Gastrocnemius medialis (tissue), 4 donors: ENCODE results near the gene PIWIL4. TPM values are rescaled to one million over a fixed set of nuclear protein-coding genes. Genes with fewer than 3 reads are reported as not detected.
"Not testable (repeated sequence)": the region's sequence is repeated elsewhere in the genome, so short reads cannot be mapped to it uniquely, and the experiment has no call there.

ENCODE experiments used
- ATAC-seq, 2 donors: fragments of 150-250 bp; one replicate each; pipeline ENCODE4 v1.9.1; 2016
- DNase-seq, 2 donors: peaks; one replicate each; pipeline ENCODE4 v3.0.0-alpha.2; 2019
- H3K27ac ChIP-seq, 4 donors: fragments of 200-600 bp; sonication (generic); 1 replicate in 1 of 4; 2 replicates in 3 of 4; pipeline ENCODE4 v1.5.1; 2016 to 2018; ENCODE audit warnings: mild to moderate bottlenecking in 2 of 4, moderate library complexity in 1 of 4
- H3K27me3 ChIP-seq, 3 donors: fragments of 200-600 bp; sonication (generic) in 2 of 3; 1 replicate in 1 of 3; 2 replicates in 2 of 3; pipeline versions ENCODE4 v1.5.1 to v1.6.0; 2016 to 2019; ENCODE audit warnings: mild to moderate bottlenecking in 1 of 3, moderate library complexity in 1 of 3
- H3K36me3 ChIP-seq, 2 donors: fragments of 200-600 bp; sonication (generic) in 1 of 2; one replicate each; pipeline ENCODE4 v1.5.1; 2017 to 2018
- H3K4me1 ChIP-seq, 2 donors: fragments of 200-600 bp; sonication (generic) in 1 of 2; one replicate each; pipeline ENCODE4 v1.5.1; 2016 to 2017; ENCODE audit warnings: mild to moderate bottlenecking in 2 of 2
- H3K4me3 ChIP-seq, 4 donors: fragments of 200-600 bp; sonication (generic) in 3 of 4; 1 replicate in 1 of 4; 2 replicates in 3 of 4; pipeline ENCODE4 v1.5.1; 2016 to 2019; ENCODE audit warnings: mild to moderate bottlenecking in 2 of 4
- H3K9me3 ChIP-seq, 3 donors: fragments of 200-600 bp; sonication (generic) in 2 of 3; 1 replicate in 1 of 3; 2 replicates in 2 of 3; pipeline ENCODE4 v1.5.1; 2016 to 2019
- POLR2A ChIP-seq, 2 donors: fragments of 450-650 bp; IDR thresholded peaks; one replicate each; pipeline ENCODE4 v1.6.1; 2017; ENCODE audit warnings: antibody characterized with exemption in 2 of 2, mild to moderate bottlenecking in 2 of 2, moderate library complexity in 2 of 2
- in situ Hi-C, 4 donors: fragments of 200-750 bp; cut with MboI; loops; one replicate each; pipeline versions ENCODE4 v1.15.0 to v1.8.0; 2017; ENCODE audit warnings: low sequenced_read_pairs in 4 of 4
- intact Hi-C: fragments of 100-400 bp; cut with DNase I; formaldehyde crosslinking; loops from one replicate; pipeline ENCODE4 v1.15.1; 2023; ENCODE audit warnings: low total_unique reads
- total RNA-seq, 4 donors: library from RNA; depleted of rRNA; stranded (reverse); fragments of >200 nt; gene quantifications; one replicate each; pipeline versions ENCODE4 v1.1.0 to v1.2.3, GENCODE V29; 2016
- TF ChIP-seq, protein P1 (sequence below), 5 experiments: fragments of 450-650 bp in 3 of 5; fragments of 200-600 bp in 2 of 5; sonication (generic) in 2 of 5; IDR thresholded peaks in 4 of 5; conservative IDR thresholded peaks in 1 of 5; 1 replicate in 4 of 5; 2 replicates in 1 of 5; pipeline ENCODE4 v1.5.1; 2016 to 2019; ENCODE audit warnings: antibody characterized with exemption in 5 of 5, mild to moderate bottlenecking in 3 of 5, moderate library complexity in 3 of 5

PIWIL4 gene
- total RNA-seq, 4 donors from 2014 or later, result 0.70 to 2.1 (median 1.3) TPM

DNA sequence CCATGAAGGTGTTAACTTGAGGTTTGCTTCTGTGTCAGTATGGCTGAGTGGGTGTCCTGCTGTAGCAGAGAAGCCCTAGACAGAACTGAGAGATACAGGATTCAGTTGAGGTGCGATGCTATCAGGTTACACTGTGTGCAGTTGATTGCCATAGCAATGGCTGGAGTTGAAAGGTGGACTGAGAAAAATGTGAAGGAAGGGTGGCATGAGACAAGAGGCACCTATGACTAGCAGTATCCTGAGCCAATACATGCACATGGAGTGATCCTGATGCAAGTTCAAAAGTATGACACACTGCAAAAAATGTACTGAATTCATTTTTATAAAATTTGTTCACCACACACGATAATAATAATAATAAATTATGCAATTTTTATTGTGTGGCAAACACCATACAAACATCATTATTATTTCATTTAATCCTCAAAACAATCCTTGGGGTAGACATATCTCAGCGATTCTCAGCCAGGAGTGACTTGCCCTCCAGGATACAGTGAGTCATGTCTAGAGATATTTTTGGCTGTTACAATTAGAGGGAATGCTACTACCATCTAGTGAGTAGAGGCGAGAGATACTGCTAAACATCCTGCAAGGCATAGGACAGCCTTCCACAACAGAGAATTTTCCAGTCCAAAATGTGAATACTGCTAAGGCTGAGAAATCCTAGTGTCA is 3.9 kb upstream of the PIWIL4 start:
- H3K27me3 ChIP-seq, result no peaks in the 10 kb centered on the region
- peak; percentile 88 for ATAC-seq
- no peaks in the 10 kb centered on the region for H3K9me3 ChIP-seq
- H3K4me1 ChIP-seq, result no peaks in the 10 kb centered on the region
- H3K36me3 ChIP-seq, result no peaks in the 10 kb centered on the region
- in situ Hi-C loops (no loop called here), intact Hi-C loops (loop anchor here (2.0 kb wide), 1 partner anchor 45 kb away; no protein-coding TSS in a partner anchor)
- TF ChIP-seq POLR2A (IDR thresholded peaks at IDR 0.05), result no peak
- TF ChIP-seq, protein P1, sequence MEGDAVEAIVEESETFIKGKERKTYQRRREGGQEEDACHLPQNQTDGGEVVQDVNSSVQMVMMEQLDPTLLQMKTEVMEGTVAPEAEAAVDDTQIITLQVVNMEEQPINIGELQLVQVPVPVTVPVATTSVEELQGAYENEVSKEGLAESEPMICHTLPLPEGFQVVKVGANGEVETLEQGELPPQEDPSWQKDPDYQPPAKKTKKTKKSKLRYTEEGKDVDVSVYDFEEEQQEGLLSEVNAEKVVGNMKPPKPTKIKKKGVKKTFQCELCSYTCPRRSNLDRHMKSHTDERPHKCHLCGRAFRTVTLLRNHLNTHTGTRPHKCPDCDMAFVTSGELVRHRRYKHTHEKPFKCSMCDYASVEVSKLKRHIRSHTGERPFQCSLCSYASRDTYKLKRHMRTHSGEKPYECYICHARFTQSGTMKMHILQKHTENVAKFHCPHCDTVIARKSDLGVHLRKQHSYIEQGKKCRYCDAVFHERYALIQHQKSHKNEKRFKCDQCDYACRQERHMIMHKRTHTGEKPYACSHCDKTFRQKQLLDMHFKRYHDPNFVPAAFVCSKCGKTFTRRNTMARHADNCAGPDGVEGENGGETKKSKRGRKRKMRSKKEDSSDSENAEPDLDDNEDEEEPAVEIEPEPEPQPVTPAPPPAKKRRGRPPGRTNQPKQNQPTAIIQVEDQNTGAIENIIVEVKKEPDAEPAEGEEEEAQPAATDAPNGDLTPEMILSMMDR (IDR thresholded peaks at IDR 0.05 in 4 of 5, conservative IDR thresholded peaks at IDR 0.05 in 1 of 5), result no peak
- H3K27ac ChIP-seq, result no peak overlapping the region
- no peak overlapping the region for H3K4me3 ChIP-seq
- DNase-seq, result no peak

DNA sequence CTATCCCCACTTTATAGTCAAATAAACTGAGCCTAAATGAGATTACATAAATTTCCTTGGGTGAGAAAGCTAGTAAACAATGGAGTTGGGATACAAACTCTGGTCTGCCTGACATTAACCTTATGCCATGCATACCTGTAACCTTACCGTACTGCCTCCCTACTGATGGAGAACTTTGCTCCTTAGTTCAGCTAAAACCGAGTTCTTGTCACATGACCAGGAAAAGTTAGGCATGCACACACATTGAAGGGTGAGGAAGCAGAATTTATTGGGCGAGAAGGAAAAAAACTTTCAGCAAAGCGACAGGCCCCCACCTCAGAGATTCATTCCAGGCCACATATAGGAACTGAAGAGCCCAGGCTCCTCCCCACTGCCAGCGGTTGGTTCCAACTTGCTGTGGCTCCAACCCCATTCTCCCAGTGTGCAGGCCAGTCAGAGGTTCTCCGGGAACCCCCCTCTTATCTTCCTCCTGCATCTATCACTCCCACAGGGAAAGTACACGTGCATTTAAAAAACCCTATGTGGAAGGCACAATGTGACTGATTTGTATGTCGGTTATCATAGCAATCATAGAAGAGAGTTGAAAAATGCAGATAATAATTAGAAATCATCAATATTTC is 3.2 kb upstream of the PIWIL4 start:
- Histone ChIP-seq H3K36me3 (no peaks in the 10 kb centered on the region), H3K9me3 (no peaks in the 10 kb centered on the region), H3K4me3 (no peak overlapping the region), H3K27ac (no peak overlapping the region), H3K27me3 (no peaks in the 10 kb centered on the region), H3K4me1 (no peaks in the 10 kb centered on the region)
- TF ChIP-seq POLR2A (IDR thresholded peaks at IDR 0.05), result no peak
- TF ChIP-seq, protein P1 (IDR thresholded peaks at IDR 0.05 in 4 of 5, conservative IDR thresholded peaks at IDR 0.05 in 1 of 5), result no peak
- ATAC-seq (no peak), DNase-seq (no peak)
- in situ Hi-C loops, result no loop called here
- intact Hi-C loops, result loop anchor here (2.0 kb wide), 1 partner anchor 45 kb away; no protein-coding TSS in a partner anchor

DNA sequence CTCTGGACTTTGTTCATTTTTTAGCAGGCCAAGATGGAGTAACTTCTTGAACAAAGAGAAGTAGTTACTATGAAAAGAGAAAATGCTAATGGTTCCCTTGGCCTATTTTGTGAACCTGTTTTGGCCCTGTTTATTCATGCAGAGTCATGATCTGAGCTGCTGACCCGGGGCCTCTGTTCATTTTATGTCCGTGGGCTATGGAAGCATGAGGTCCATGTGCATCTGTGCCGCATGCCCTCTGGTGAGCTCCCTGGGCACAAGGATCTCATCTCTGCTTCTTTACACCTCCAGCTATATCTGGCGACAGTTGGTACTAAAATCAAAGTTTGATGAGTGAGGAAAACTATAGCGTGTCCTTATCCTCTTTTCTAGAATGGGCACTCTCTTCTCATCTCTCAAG is 1.0 kb downstream of the PIWIL4 start:
- Histone ChIP-seq H3K36me3 (no peaks in the 10 kb centered on the region), H3K4me3 (no peak overlapping the region), H3K27ac (no peak overlapping the region), H3K4me1 (no peaks in the 10 kb centered on the region), H3K9me3 (no peaks in the 10 kb centered on the region), H3K27me3 (no peaks in the 10 kb centered on the region)
- DNase-seq (no peak), ATAC-seq (no peak)
- in situ Hi-C loops, result no loop called here
- intact Hi-C loops, result no loop called here
- TF ChIP-seq, protein P1 (IDR thresholded peaks at IDR 0.05 in 4 of 5, conservative IDR thresholded peaks at IDR 0.05 in 1 of 5), result no peak
- no peak for TF ChIP-seq POLR2A (IDR thresholded peaks at IDR 0.05)

DNA sequence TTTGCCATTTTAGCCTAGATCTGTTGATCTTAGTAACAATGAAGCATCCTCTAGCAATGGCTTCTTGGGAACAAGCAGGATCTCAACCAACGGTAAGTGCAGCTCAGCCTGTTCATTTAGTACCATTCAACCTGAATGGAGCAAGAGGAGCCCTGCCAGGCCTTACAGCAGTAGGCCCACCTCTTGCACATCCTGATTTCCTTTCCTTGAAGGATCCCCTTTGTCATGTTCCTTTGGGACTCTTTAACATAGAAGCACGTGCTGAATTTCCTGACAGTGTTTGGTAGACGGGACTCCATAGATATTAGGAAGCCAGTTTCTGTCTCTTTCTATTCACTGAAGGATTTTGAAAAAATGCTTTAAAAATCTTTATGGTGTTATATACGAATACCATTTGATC is 1.5 kb downstream of the PIWIL4 start:
- ATAC-seq (no peak), DNase-seq (no peak)
- in situ Hi-C loops (no loop called here), intact Hi-C loops (no loop called here)
- no peaks in the 10 kb centered on the region for H3K27me3 ChIP-seq
- no peaks in the 10 kb centered on the region for H3K36me3 ChIP-seq
- H3K9me3 ChIP-seq, result no peaks in the 10 kb centered on the region
- no peak overlapping the region for H3K4me3 ChIP-seq
- TF ChIP-seq, protein P1 (IDR thresholded peaks at IDR 0.05 in 4 of 5, conservative IDR thresholded peaks at IDR 0.05 in 1 of 5), result no peak
- no peak for TF ChIP-seq POLR2A (IDR thresholded peaks at IDR 0.05)
- H3K27ac ChIP-seq, result no peak overlapping the region
- no peaks in the 10 kb centered on the region for H3K4me1 ChIP-seq

DNA sequence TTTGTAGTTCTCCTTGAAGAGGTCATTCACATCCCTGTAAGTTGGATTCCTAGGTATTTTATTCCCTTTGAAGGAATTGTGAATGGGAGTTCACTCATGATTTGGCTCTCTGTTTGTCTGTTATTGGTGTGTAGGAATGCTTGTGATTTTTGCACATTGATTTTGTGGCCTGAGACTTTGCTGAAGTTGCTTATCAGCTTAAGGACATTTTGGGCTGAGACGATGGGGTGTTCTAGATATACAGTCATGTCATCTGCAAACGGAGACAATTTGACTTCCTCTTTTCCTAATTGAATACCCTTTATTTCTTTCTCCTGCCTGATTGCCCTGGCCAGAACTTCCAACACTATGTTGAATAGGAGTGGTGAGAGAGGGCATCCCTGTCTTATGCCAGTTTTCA is 5.8 kb downstream of the PIWIL4 start:
- in situ Hi-C loops, H3K36me3 ChIP-seq, H3K27me3 ChIP-seq, DNase-seq, H3K4me1 ChIP-seq, H3K4me3 ChIP-seq, H3K27ac ChIP-seq, H3K9me3 ChIP-seq, ATAC-seq, intact Hi-C loops: not testable (repeated sequence)
